HG03196 (cell line): ENCODE results near the gene CADM3.

ENCODE experiments used
- ATAC-seq: cut with Tn5 transposase; IDR thresholded peaks from one replicate; pipeline ENCODE4 v1.9.1; 2021; ENCODE audit not compliant: unreplicated experiment

The CADM3 gene

GRCh38 chr1:159171254-159171687 is at the start of gene CADM3:
Gene CADM3, plus strand, starts transcription at chr1:159171615. Its CDS starts 151 bp downstream, at chr1:159171766.
- no peak for ATAC-seq

- ATAC-seq: peak; percentile 81
These were observed 49.3 kb upstream of the CADM3 start for GRCh38 chr1:159122005-159122621.

GRCh38 chr1:159123587-159123986 is 47.8 kb upstream of the CADM3 start:
- ATAC-seq: no peak

GRCh38 chr1:159132271-159132881 is 39.0 kb upstream of the CADM3 start:
- no peak for ATAC-seq

GRCh38 chr1:159140474-159140873 is 30.9 kb upstream of the CADM3 start:
- ATAC-seq: no peak

GRCh38 chr1:159141584-159142390 is 29.6 kb upstream of the CADM3 start:
- ATAC-seq: no peak

- ATAC-seq: no peak
These were observed 29.1 kb upstream of the CADM3 start for GRCh38 chr1:159142391-159142663.

- ATAC-seq: no peak
These were observed 28.5 kb upstream of the CADM3 start for GRCh38 chr1:159142726-159143510.

GRCh38 chr1:159144571-159144970 is 26.8 kb upstream of the CADM3 start:
- ATAC-seq: no peak

- no peak for ATAC-seq
These were observed 24.4 kb upstream of the CADM3 start for GRCh38 chr1:159146980-159147379.

GRCh38 chr1:159152031-159152430 is 19.4 kb upstream of the CADM3 start:
- ATAC-seq: no peak

- peak; percentile 90 for ATAC-seq
These were observed 10.3 kb upstream of the CADM3 start for GRCh38 chr1:159161001-159161718.

GRCh38 chr1:159161719-159162026 is 9.7 kb upstream of the CADM3 start:
- ATAC-seq: no peak

GRCh38 chr1:159162516-159163265 is 8.7 kb upstream of the CADM3 start:
- ATAC-seq: no peak

- ATAC-seq: no peak
These were observed 7.7 kb upstream of the CADM3 start for GRCh38 chr1:159163614-159164228.

- no peak for ATAC-seq
These were observed 3.4 kb upstream of the CADM3 start for GRCh38 chr1:159168043-159168442.

GRCh38 chr1:159170639-159171038 is 776 bp upstream of the CADM3 start:
- no peak for ATAC-seq

GRCh38 chr1:159171688-159172501 is 480 bp downstream of the CADM3 start:
- no peak for ATAC-seq
